AG04450 (cell line): Measurements from ENCODE around the gene LONP2. TPM values are rescaled to one million over a fixed set of nuclear protein-coding genes. Genes with fewer than 3 reads are reported as not detected.

Source experiments
- CTCF ChIA-PET: fragments of 300-600, 350-600 bp; formaldehyde crosslinking; extraction: SDS; loops from one replicate; lab custom pipeline; 2022; ENCODE audit warnings: antibody characterized with exemption, inconsistent platforms; lab: Charles Lee
- POLR2A ChIA-PET: fragments of 350-600 bp; formaldehyde crosslinking; extraction: SDS; loops from one replicate; lab custom pipeline; 2021; ENCODE audit warnings: antibody characterized with exemption, inconsistent platforms; lab: Yijun Ruan, JAX
- DNase-seq: peaks from one replicate; pipeline ENCODE4 v3.0.0-alpha.2; 2011; ENCODE audit warnings: low read depth, low spot score
- H3K27ac ChIP-seq: one replicate; pipeline ENCODE4 v1.5.1; 2012; ENCODE audit warnings: low read depth, low read length, control low read depth
- H3K27me3 ChIP-seq: one replicate; pipeline ENCODE4 v1.6.0; 2012; ENCODE audit warnings: low read length; ENCODE audit not compliant: control insufficient read depth, insufficient read depth
- H3K4me3 ChIP-seq: 2 replicates; pipeline ENCODE4 v1.5.1; 2011; ENCODE audit warnings: mild to moderate bottlenecking, low read depth, low read length, control low read depth
- H3K9me3 ChIP-seq: 2 replicates; pipeline ENCODE4 v1.5.1; 2012; ENCODE audit warnings: low read length; ENCODE audit not compliant: control insufficient read depth, insufficient read depth
- CTCF ChIP-seq: IDR thresholded peaks from 2 replicates; pipeline ENCODE4 v1.5.1; 2011; ENCODE audit warnings: low read depth, low read length, control low read depth, inconsistent platforms
- polyA plus RNA-seq: library from polyadenylated mRNA; depleted of rRNA; stranded (reverse); fragments of >200 nt; gene quantifications from 2 replicates; pipeline ENCODE4 v1.2.3, GENCODE V29; 2011; rRNA removed

The LONP2 gene
- polyA plus RNA-seq, 1 experiment = 63.7 TPM

DNA sequence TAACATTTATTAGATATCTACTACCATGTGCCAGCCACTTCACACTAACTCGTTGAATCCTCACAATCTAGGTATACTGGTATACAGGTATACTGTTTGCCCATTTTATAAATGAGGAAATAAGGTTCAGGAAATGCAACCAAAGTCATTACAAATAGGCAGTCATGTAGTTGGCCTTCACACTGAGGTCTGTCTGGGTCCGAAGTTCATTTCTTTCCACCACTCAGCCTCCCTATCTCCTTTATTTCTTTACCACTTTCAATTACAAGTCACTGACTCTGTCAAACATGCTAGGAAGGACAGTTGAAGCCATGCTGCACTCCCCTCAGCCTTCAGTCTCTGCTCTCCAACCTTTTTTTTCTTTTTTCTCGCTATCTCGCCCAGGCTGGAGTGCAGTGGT is 161.8 kb downstream of the LONP2 start:
- no peak for TF ChIP-seq CTCF
- Histone ChIP-seq H3K9me3 (no peaks in the 10 kb centered on the region), H3K4me3 (no peak overlapping the region), H3K27me3 (no peaks in the 10 kb centered on the region), H3K27ac (no peak overlapping the region)
- ChIA-PET POLR2A (no interaction called here), CTCF (no interaction called here)
- DNase-seq = no peak

Other genes starting within 250 kb of the LONP2 start
- gene ABCC12, start 88.3 kb upstream of the LONP2 start, polyA plus RNA-seq = not detected in 2 replicates
- gene ABCC11, start 3.2 kb downstream of the LONP2 start, polyA plus RNA-seq = 0.06 and 0.19 TPM in 2 replicates
- 19.9 and 21.6 TPM in 2 replicates for gene SIAH1, start 141.1 kb downstream of the LONP2 start, polyA plus RNA-seq